GM19468 (cell line): Measurements from ENCODE around the gene FJX1.
"Not testable (repeated sequence)": the region's sequence is repeated elsewhere in the genome, so short reads cannot be mapped to it uniquely, and the experiment has no call there.

Experiments
- ATAC-seq: cut with Tn5 transposase; IDR thresholded peaks from one replicate; pipeline ENCODE4 v1.9.1; 2021; ENCODE audit warnings: mild to moderate bottlenecking, moderate library complexity, moderate number of reproducible peaks; ENCODE audit not compliant: unreplicated experiment; ENCODE audit errors: extremely low read depth

FJX1 gene

GRCh38 chr11:35662649-35663407 is 44.6 kb downstream of the FJX1 start, which contains the start of gene TRIM44:
TRIM44 (plus strand) TSS chr11:35662775; CDS start chr11:35663112, 337 bp downstream.
- ATAC-seq, result peak; percentile 89

- ATAC-seq, result no peak
Measured at GRCh38 chr11:35663408-35663702, 45.1 kb downstream of the FJX1 start.

- no peak for ATAC-seq
Measured at GRCh38 chr11:35664977-35665441, 46.7 kb downstream of the FJX1 start.

- no peak for ATAC-seq
Measured at GRCh38 chr11:35667257-35667656, 49.0 kb downstream of the FJX1 start.

- not testable (repeated sequence) for ATAC-seq
Measured at GRCh38 chr11:35668350-35668749, 50.1 kb downstream of the FJX1 start.
